CD4-positive, alpha-beta T cell treated with Interleukin-15 for 4 hours (primary cell): Measurements from ENCODE around the gene THSD4.
"Not testable (repeated sequence)": the region's sequence is repeated elsewhere in the genome, so short reads cannot be mapped to it uniquely, and the experiment has no call there.

ENCODE experiments used
- DNase-seq: peaks from one replicate; pipeline ENCODE4 v3.0.0-alpha.2; 2020; ENCODE audit warnings: low spot score

Gene THSD4

GRCh38 chr15:71352125-71352524 is 236.9 kb downstream of the THSD4 start:
- no peak for DNase-seq

GRCh38 chr15:71352765-71353164 is 237.5 kb downstream of the THSD4 start:
- no peak for DNase-seq

GRCh38 chr15:71353171-71353570 is 237.9 kb downstream of the THSD4 start:
- no peak for DNase-seq

- DNase-seq: no peak
Measured at GRCh38 chr15:71355268-71355667, 240.0 kb downstream of the THSD4 start.

GRCh38 chr15:71357321-71357732 is 242.1 kb downstream of the THSD4 start:
- no peak for DNase-seq

DNA sequence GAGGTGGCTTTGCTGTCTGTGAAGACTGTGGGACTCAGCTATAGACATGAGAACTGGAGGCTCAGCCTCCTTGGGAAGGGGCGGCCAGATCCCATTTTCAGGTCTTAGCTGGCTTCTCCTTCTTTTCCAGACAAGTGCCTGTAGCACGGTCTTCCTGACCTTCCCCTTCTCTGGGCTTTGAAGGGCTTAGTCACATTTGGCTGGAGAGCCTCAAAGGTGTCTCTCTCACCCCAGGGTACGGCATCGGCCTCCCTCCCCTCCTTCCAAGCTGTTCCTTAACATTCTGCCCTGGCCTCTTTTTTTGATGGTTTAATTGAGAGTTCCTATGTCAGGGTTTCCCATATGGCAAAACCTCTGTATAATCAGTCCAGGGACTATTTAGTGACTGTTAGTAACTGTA is 242.7 kb downstream of the THSD4 start:
- DNase-seq: no peak

GRCh38 chr15:71359246-71359645 is 244.0 kb downstream of the THSD4 start:
- DNase-seq: no peak

DNA sequence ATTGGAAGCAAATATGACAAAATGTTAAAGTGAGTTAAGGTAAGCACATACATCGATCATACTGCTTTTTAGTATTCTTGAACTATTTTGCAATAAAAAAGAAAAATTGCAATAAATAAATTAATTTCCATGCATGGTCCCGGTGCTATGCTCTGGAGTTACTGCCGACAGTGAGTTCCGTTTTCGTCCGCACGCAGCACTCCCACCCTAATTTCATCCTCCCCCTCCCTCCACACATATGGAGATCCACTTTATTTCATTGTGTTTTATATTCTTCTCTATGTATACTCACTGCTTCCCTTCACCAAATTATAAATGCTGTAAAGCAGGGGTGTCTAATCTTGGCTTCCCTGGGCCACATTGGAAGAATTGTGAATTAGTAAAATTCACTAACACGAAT is 247.3 kb downstream of the THSD4 start:
- no peak for DNase-seq

- no peak for DNase-seq
Measured at GRCh38 chr15:71362987-71363968, 248.0 kb downstream of the THSD4 start.

DNA sequence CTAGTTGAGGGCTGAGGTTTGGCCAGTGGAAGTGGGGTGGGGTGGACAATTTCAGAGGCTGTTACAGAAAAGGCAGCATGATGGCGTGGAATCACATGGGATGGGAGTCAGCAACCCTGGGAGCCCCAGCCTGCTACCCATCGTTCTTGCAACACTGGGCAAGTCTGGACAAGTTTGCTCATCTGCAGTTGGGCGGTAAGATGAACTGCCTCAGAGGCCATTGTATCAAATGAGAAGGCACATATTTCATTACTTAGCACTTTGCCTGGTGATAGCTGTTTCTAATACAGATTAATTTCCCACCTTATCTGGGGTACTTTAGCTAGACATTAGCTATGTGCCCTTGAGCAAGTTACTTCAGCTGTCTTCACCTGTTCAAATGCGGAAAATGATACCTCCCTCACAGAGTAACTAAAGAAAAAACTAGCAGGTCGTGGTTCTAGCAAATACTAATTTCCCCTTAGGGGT is 248.9 kb downstream of the THSD4 start:
- no peak for DNase-seq

- no peak for DNase-seq
Measured at GRCh38 chr15:71366522-71366921, 251.3 kb downstream of the THSD4 start.

DNA sequence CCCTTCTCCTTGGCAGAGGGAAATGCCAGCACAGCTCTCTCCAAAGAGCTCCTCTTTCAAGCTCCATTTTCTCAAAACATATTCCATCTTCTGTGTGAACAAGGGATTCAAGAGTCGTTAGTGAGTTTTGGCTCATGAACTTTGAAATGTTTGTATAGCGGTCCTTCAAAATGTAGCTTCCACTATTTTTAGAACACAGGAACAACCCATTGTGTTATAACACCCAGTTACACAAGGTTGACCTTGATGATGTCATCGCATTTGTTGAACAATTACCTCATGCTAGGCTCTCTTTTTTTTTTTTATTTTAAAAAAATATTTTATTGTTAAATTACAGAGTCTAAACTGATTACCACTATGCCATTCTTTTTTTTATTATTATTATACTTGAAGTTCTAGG is 251.7 kb downstream of the THSD4 start:
- no peak for DNase-seq

- not testable (repeated sequence) for DNase-seq
Measured at GRCh38 chr15:71367737-71368136, 252.5 kb downstream of the THSD4 start.

- peak; percentile 1 for DNase-seq
Measured at GRCh38 chr15:71372769-71373168, 257.5 kb downstream of the THSD4 start.

GRCh38 chr15:71373917-71374316 is 258.6 kb downstream of the THSD4 start:
- no peak for DNase-seq

GRCh38 chr15:71374607-71375352 is 259.5 kb downstream of the THSD4 start:
- DNase-seq: no peak

DNA sequence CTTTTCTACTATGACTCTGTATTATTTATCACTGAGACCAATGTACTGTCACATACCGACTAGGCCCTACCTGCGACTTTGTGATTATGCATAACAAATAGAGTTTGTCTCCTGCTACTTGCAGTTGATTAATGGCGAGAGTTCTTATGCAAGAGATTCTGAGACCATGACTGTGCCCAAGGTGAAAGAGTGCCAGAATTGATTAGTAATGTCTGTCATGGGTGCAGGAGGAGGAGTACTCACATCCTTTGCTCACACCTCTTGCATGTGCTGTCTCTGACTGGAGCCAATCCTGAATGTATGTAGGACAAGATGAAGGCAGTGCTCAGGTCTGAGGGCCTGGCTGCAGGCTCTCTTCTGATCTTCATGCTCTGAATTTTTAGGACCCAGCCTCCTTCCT is 260.7 kb downstream of the THSD4 start:
- DNase-seq: no peak

- DNase-seq: no peak
Measured at GRCh38 chr15:71379893-71380292, 264.6 kb downstream of the THSD4 start.

GRCh38 chr15:71380345-71380744 is 265.1 kb downstream of the THSD4 start:
- no peak for DNase-seq

- DNase-seq: no peak
Measured at GRCh38 chr15:71384501-71384900, 269.2 kb downstream of the THSD4 start.

GRCh38 chr15:71385026-71385425 is 269.8 kb downstream of the THSD4 start:
- DNase-seq: no peak

- no peak for DNase-seq
Measured at GRCh38 chr15:71385457-71385856, 270.2 kb downstream of the THSD4 start.

DNA sequence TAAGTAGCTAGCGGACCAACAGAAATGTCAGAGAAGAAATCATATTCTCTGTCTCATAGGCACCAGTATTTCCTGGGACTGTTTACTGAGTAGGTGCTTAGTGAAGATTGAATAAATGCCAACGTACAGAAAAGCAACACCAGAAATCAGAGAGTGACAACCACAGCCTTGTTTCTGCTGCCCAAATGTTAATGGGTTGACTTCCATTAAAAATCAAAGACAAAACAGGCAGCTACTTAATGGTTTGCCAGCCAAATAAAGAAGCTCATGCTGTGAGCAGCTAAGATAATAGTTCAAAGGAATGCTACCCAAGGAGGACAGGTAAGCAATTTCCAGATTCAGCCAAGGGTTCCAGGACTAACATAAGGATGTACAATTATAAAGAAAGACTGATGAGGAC is 270.7 kb downstream of the THSD4 start:
- no peak for DNase-seq
